Sigmoid colon (tissue), 4 donors: ENCODE data around the gene ASAP3.

Source experiments
- EP300 ChIP-seq, 4 donors: sonication (generic); formaldehyde crosslinking; IDR thresholded peaks; one replicate each; pipeline ENCODE4 v1.6.1; 2017; ENCODE audit warnings: antibody characterized with exemption in 4 of 4
- POLR2A ChIP-seq, 2 donors: fragments of 450-650 bp; IDR thresholded peaks; one replicate each; pipeline ENCODE4 v1.6.1; 2016; ENCODE audit warnings: antibody characterized with exemption in 2 of 2, mild to moderate bottlenecking in 2 of 2, moderate library complexity in 2 of 2
- POLR2AphosphoS5 ChIP-seq, 4 donors: sonication (generic); formaldehyde crosslinking; IDR thresholded peaks; one replicate each; pipeline ENCODE4 v1.6.1; 2017; ENCODE audit warnings: antibody characterized with exemption in 4 of 4
- TF ChIP-seq, protein P1 (sequence below), 4 experiments: fragments of 450-650 bp in 3 of 4; fragments of 200-600 bp in 1 of 4; IDR thresholded peaks; one replicate each; pipeline ENCODE4 v1.5.1; 2016 to 2019; ENCODE audit warnings: antibody characterized with exemption in 4 of 4, mild to moderate bottlenecking in 3 of 4, moderate library complexity in 2 of 4

DNA sequence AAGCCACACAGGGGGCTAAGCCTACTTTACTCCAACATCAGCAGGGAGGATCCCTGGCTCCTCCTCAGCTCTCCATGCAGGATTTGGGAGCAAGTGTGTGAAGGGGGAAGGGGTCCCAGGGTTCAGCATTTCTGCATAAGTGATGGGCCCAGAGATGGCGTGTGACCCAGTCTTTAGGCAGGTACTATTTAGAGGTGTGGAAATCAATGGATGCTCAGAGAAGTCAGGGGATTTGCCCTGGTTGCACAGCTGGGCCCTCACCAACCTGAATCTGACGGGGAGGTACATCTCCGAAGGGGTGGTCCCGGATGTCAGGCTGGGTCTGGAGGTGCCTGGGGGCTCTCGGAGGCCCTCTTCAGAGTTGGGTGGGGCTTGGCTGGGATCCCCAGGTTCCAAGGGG is 52.5 kb downstream of the ASAP3 start:
- TF ChIP-seq, protein P1, sequence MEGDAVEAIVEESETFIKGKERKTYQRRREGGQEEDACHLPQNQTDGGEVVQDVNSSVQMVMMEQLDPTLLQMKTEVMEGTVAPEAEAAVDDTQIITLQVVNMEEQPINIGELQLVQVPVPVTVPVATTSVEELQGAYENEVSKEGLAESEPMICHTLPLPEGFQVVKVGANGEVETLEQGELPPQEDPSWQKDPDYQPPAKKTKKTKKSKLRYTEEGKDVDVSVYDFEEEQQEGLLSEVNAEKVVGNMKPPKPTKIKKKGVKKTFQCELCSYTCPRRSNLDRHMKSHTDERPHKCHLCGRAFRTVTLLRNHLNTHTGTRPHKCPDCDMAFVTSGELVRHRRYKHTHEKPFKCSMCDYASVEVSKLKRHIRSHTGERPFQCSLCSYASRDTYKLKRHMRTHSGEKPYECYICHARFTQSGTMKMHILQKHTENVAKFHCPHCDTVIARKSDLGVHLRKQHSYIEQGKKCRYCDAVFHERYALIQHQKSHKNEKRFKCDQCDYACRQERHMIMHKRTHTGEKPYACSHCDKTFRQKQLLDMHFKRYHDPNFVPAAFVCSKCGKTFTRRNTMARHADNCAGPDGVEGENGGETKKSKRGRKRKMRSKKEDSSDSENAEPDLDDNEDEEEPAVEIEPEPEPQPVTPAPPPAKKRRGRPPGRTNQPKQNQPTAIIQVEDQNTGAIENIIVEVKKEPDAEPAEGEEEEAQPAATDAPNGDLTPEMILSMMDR (IDR thresholded peaks at IDR 0.05), result no peak
- no peak for TF ChIP-seq POLR2A (IDR thresholded peaks at IDR 0.05)
- TF ChIP-seq POLR2AphosphoS5 (IDR thresholded peaks at IDR 0.05), result no peak
- no peak for TF ChIP-seq EP300 (IDR thresholded peaks at IDR 0.05)
